LHCN-M2 (cell line): Measurements from ENCODE around the gene SPRED3. TPM values are rescaled to one million over a fixed set of nuclear protein-coding genes. Genes with fewer than 3 reads are reported as not detected.

Experiments used
- total RNA-seq: library from RNA; depleted of rRNA; stranded (reverse); fragments of >200 nt; gene quantifications from 2 replicates; pipeline ENCODE4 v1.2.3, GENCODE V29; 2014; rRNA removed

The SPRED3 gene
- total RNA-seq, 1 experiment from 2014 or later: 6.9 TPM

Other genes starting within 250 kb of the SPRED3 start
- gene DPF1, start 164.5 kb upstream of the SPRED3 start, total RNA-seq: 13.8 and 14.1 TPM in 2 replicates
- gene PPP1R14A, start 132.3 kb upstream of the SPRED3 start, total RNA-seq: not detected in 2 replicates
- gene SPINT2, start 124.1 kb upstream of the SPRED3 start, total RNA-seq: 0.06 and 0.46 TPM in 2 replicates
- gene C19orf33, start 84.4 kb upstream of the SPRED3 start, total RNA-seq: 2.1 TPM in 1 of 2 replicates, not detected in the other
- 117 and 118 TPM in 2 replicates for gene YIF1B, start 72.8 kb upstream of the SPRED3 start, total RNA-seq
- gene KCNK6, start 68.9 kb upstream of the SPRED3 start, total RNA-seq: 3.2 and 4.4 TPM in 2 replicates
- 0.11 and 0.71 TPM in 2 replicates for gene CATSPERG, start 52.9 kb upstream of the SPRED3 start, total RNA-seq
- gene PSMD8, start 14.1 kb upstream of the SPRED3 start, total RNA-seq: 399 and 568 TPM in 2 replicates
- 1.3 and 2.6 TPM in 2 replicates for gene GGN, start 663 bp upstream of the SPRED3 start, total RNA-seq
- 21.2 TPM in 2 replicates for gene FAM98C, start 14.4 kb downstream of the SPRED3 start, total RNA-seq
- gene RASGRP4, start 37.5 kb downstream of the SPRED3 start, total RNA-seq: not detected in 2 replicates
- 0.06 and 1.6 TPM in 2 replicates for gene RYR1, start 45.0 kb downstream of the SPRED3 start, total RNA-seq
- 0.19 and 2.0 TPM in 2 replicates for gene MAP4K1, start 229.3 kb downstream of the SPRED3 start, total RNA-seq
- gene EIF3K, start 230.5 kb downstream of the SPRED3 start, total RNA-seq: 279 and 320 TPM in 2 replicates